Liver (tissue), 9 donors: ENCODE data around the gene NCK1. TPM values are rescaled to one million over a fixed set of nuclear protein-coding genes. Genes with fewer than 3 reads are reported as not detected.

ENCODE experiments used
- DNase-seq: peaks from one replicate; pipeline ENCODE4 v3.0.0-alpha.2; 2017; ENCODE audit warnings: low spot score
- H3K27ac ChIP-seq, 2 donors: one replicate each; pipeline ENCODE4 v1.7.0; 2013; ENCODE audit warnings: inconsistent platforms in 2 of 2, low read length in 2 of 2, control low read depth in 1 of 2, low read depth in 1 of 2, mild to moderate bottlenecking in 1 of 2
- H3K27me3 ChIP-seq, 4 donors: one replicate each; pipeline versions ENCODE4 v1.6.1 to v1.7.0; 2013; ENCODE audit warnings: low read length in 3 of 4, inconsistent platforms in 1 of 4, mild to moderate bottlenecking in 1 of 4, moderate library complexity in 1 of 4; ENCODE audit not compliant: control insufficient read depth in 4 of 4, insufficient read depth in 4 of 4
- H3K36me3 ChIP-seq, 4 donors: one replicate each; pipeline versions ENCODE4 v1.6.1 to v1.7.0; 2013; ENCODE audit warnings: low read length in 3 of 4, mild to moderate bottlenecking in 3 of 4, low read depth in 1 of 4, moderate library complexity in 1 of 4; ENCODE audit not compliant: control insufficient read depth in 4 of 4, insufficient read depth in 3 of 4
- H3K4me1 ChIP-seq, 4 donors: one replicate each; pipeline versions ENCODE4 v1.6.1 to v1.7.0; 2013; ENCODE audit warnings: low read length in 3 of 4, mild to moderate bottlenecking in 3 of 4, moderate library complexity in 1 of 4; ENCODE audit not compliant: control insufficient read depth in 4 of 4, insufficient read depth in 4 of 4
- H3K4me3 ChIP-seq, 3 donors: one replicate each; pipeline versions ENCODE4 v1.6.1 to v1.7.0; 2013; ENCODE audit warnings: low read length in 3 of 3, control low read depth in 1 of 3, low read depth in 1 of 3, mild to moderate bottlenecking in 1 of 3
- H3K9ac ChIP-seq, 2 donors: one replicate each; pipeline ENCODE4 v1.7.0; 2013; ENCODE audit warnings: low read length in 2 of 2, mild to moderate bottlenecking in 2 of 2, moderate library complexity in 2 of 2, control low read depth in 1 of 2, low read depth in 1 of 2
- H3K9me3 ChIP-seq, 4 donors: one replicate each; pipeline versions ENCODE4 v1.6.1 to v1.7.0; 2013; ENCODE audit warnings: low read length in 3 of 4; ENCODE audit not compliant: control insufficient read depth in 4 of 4
- EGR1 ChIP-seq, 2 donors: IDR thresholded peaks; 2 replicates each; pipeline ENCODE4 v1.6.1; 2016 to 2018; ENCODE audit warnings: antibody characterized with exemption in 2 of 2, low read depth in 2 of 2
- FOXA1 ChIP-seq: IDR thresholded peaks from 2 replicates; pipeline ENCODE4 v1.6.1; 2016; ENCODE audit warnings: antibody characterized with exemption
- FOXA2 ChIP-seq: IDR thresholded peaks from 2 replicates; pipeline ENCODE4 v1.6.1; 2016; ENCODE audit warnings: antibody characterized with exemption
- GABPA ChIP-seq, 2 donors: IDR thresholded peaks in 1 of 2; conservative IDR thresholded peaks in 1 of 2; 2 replicates each; pipeline ENCODE4 v1.6.1; 2016; ENCODE audit warnings: antibody characterized with exemption in 2 of 2, mild to moderate bottlenecking in 1 of 2, moderate library complexity in 1 of 2
- HNF4A ChIP-seq, 2 donors: conservative IDR thresholded peaks; 2 replicates each; pipeline ENCODE4 v1.6.1; 2016; ENCODE audit warnings: antibody characterized with exemption in 2 of 2, mild to moderate bottlenecking in 2 of 2
- JUND ChIP-seq, 2 donors: IDR thresholded peaks; 2 replicates each; pipeline ENCODE4 v1.6.1; 2016; ENCODE audit warnings: antibody characterized with exemption in 2 of 2
- MAX ChIP-seq: IDR thresholded peaks from 2 replicates; pipeline ENCODE4 v1.6.1; 2016; ENCODE audit warnings: antibody characterized with exemption
- NR2F2 ChIP-seq: IDR thresholded peaks from 2 replicates; pipeline ENCODE4 v1.6.1; 2016; ENCODE audit warnings: antibody characterized with exemption
- RAD21 ChIP-seq, 2 donors: IDR thresholded peaks; 2 replicates each; pipeline ENCODE4 v1.6.1; 2016; ENCODE audit warnings: antibody characterized with exemption in 2 of 2, mild to moderate bottlenecking in 2 of 2
- REST ChIP-seq: IDR thresholded peaks from 2 replicates; pipeline ENCODE4 v1.6.1; 2016; ENCODE audit warnings: antibody characterized with exemption, mild to moderate bottlenecking
- RXRA ChIP-seq, 2 donors: IDR thresholded peaks; 2 replicates each; pipeline ENCODE4 v1.6.1; 2017 to 2018; ENCODE audit warnings: antibody characterized with exemption in 2 of 2, mild to moderate bottlenecking in 1 of 2
- SP1 ChIP-seq: IDR thresholded peaks from 2 replicates; pipeline ENCODE4 v1.6.1; 2018; ENCODE audit warnings: antibody characterized with exemption, mild to moderate bottlenecking
- TAF1 ChIP-seq: conservative IDR thresholded peaks from 2 replicates; pipeline ENCODE4 v1.6.1; 2016; ENCODE audit warnings: antibody characterized with exemption, mild to moderate bottlenecking
- WGBS: extraction: QIAGEN DNeasy Blood & Tissue Kit; methylation state at CpG from one replicate; pipeline ENCODE4 v1.1.7; 2013; 5-methylcytosine and 5-hydroxymethylcytosine counted together
- polyA plus RNA-seq, 2 donors: library from polyadenylated mRNA; stranded (reverse) in 1 of 2; unstranded in 1 of 2; fragments of 200-250 nt in 1 of 2; fragments of >200 nt in 1 of 2; fragmentation: Nextera tagmentation in 1 of 2; extraction: Ambion mirVana in 1 of 2; gene quantifications; one replicate each; pipeline versions ENCODE4 v1.2.1 to v1.2.3, GENCODE V29; 2013 to 2015
- total RNA-seq, 2 donors: library from RNA; depleted of rRNA; stranded (reverse); fragments of >200 nt; gene quantifications; one replicate each; pipeline ENCODE4 v1.2.3, GENCODE V29; 2014
- TF ChIP-seq, protein P1 (sequence below): IDR thresholded peaks from 2 replicates; pipeline ENCODE4 v1.6.1; 2016; ENCODE audit warnings: antibody characterized with exemption
- TF ChIP-seq, protein P2 (sequence below): IDR thresholded peaks from 2 replicates; pipeline ENCODE4 v1.6.1; 2016; ENCODE audit warnings: antibody characterized with exemption
- donor health status: healthy.
- donor health status: healthy.
- donor health status: healthy.
- donor health status: healthy.
- donor health status: healthy.

The NCK1 gene
- total and polyA plus RNA-seq, 4 donors: 13.7 to 35.8 (median 19.4) TPM

DNA sequence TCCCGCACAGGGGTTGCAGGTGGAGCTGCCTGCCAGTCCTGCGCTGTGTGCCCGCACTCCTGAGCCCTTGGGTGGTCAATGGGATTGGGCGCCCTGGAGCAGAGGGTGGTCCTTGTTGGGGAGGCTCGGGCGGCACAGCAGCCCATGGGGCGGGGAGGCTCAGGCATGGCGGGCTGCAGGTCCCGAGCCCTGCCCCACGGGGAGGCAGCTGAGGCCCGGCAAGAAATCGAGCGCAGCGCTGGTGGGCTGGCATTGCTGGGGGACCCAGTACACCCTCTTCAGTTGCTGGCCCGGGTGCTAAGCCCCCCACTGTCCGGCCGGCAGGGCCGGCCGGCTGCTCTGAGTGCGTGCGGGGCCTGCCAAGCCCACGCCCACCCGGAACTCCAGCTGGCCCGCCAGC is 27.9 kb downstream of the NCK1 start:
- Histone ChIP-seq H3K9me3 (peaks cover 0 to 8% (median 2%) of the 10 kb centered on the region in 4 donors), H3K27ac (no peak overlapping the region), H3K4me1 (peaks cover 0 to 9% (median 0%) of the 10 kb centered on the region in 4 donors), H3K27me3 (no peaks in the 10 kb centered on the region), H3K9ac (no peak overlapping the region), H3K4me3 (no peak overlapping the region), H3K36me3 (peaks cover 0 to 2% (median 0%) of the 10 kb centered on the region in 4 donors)
- no peak for DNase-seq
- 86% methylated on average over 24 of the region's 24 CpGs for WGBS
- no peak for TF ChIP-seq EGR1 (IDR thresholded peaks at IDR 0.05; ENCODE audit: low read depth in 2 of 2)
- TF ChIP-seq JUND (IDR thresholded peaks at IDR 0.05): no peak
- TF ChIP-seq FOXA1: no peak
- TF ChIP-seq HNF4A (conservative IDR thresholded peaks at IDR 0.05): no peak

- WGBS: 50% methylated on average over 2 of the region's 2 CpGs
- Histone ChIP-seq H3K36me3 (peaks cover 0 to 2% (median 0%) of the 10 kb centered on the region in 4 donors), H3K4me3 (no peak overlapping the region), H3K27ac (no peak overlapping the region), H3K9me3 (peaks cover 0 to 8% (median 2%) of the 10 kb centered on the region in 4 donors), H3K9ac (no peak overlapping the region), H3K27me3 (no peaks in the 10 kb centered on the region), H3K4me1 (peaks cover 0 to 6% (median 0%) of the 10 kb centered on the region in 4 donors)
- TF ChIP-seq MAX: no peak
- no peak for TF ChIP-seq TAF1
- no peak for TF ChIP-seq FOXA1
- TF ChIP-seq, protein P1, sequence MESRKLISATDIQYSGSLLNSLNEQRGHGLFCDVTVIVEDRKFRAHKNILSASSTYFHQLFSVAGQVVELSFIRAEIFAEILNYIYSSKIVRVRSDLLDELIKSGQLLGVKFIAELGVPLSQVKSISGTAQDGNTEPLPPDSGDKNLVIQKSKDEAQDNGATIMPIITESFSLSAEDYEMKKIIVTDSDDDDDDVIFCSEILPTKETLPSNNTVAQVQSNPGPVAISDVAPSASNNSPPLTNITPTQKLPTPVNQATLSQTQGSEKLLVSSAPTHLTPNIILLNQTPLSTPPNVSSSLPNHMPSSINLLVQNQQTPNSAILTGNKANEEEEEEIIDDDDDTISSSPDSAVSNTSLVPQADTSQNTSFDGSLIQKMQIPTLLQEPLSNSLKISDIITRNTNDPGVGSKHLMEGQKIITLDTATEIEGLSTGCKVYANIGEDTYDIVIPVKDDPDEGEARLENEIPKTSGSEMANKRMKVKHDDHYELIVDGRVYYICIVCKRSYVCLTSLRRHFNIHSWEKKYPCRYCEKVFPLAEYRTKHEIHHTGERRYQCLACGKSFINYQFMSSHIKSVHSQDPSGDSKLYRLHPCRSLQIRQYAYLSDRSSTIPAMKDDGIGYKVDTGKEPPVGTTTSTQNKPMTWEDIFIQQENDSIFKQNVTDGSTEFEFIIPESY: no peak
- TF ChIP-seq GABPA (IDR thresholded peaks at IDR 0.05 in 1 of 2, conservative IDR thresholded peaks at IDR 0.05 in 1 of 2): no peak
- TF ChIP-seq EGR1 (IDR thresholded peaks at IDR 0.05; ENCODE audit: low read depth in 2 of 2): no peak
- TF ChIP-seq SP1: no peak
- no peak for TF ChIP-seq NR2F2
- TF ChIP-seq, protein P2, sequence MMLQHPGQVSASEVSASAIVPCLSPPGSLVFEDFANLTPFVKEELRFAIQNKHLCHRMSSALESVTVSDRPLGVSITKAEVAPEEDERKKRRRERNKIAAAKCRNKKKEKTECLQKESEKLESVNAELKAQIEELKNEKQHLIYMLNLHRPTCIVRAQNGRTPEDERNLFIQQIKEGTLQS: no peak
- TF ChIP-seq FOXA2: no peak
- TF ChIP-seq JUND (IDR thresholded peaks at IDR 0.05): no peak
- TF ChIP-seq RXRA (IDR thresholded peaks at IDR 0.05): no peak
- TF ChIP-seq REST: no peak
- no peak for TF ChIP-seq RAD21 (IDR thresholded peaks at IDR 0.05)
- DNase-seq: no peak
Measured at GRCh38 chr3:136891934-136892855, 30.2 kb downstream of the NCK1 start.
